ENCODE results near the gene MTO1.

DNA sequence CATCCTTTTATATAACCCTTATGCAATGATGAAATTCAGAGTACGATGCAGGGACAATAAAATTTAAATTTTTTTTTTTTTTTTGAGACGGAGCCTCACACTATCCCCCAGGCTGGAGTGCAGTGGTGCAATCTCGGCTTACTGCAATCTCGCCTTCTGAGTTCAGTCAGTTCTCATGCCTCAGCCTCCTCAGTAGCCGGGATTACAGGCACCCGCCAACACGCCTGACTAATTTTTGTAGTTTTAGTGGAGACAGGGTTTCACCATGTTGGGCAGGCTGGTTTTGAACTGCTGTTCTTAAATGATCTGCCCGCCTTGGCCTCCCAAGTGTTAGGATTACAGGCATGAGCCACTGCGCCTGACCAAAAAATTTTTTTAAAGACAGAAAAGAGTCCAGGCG, 15.2 kb downstream of the MTO1 start:
- TF ChIP-seq, protein P1, sequence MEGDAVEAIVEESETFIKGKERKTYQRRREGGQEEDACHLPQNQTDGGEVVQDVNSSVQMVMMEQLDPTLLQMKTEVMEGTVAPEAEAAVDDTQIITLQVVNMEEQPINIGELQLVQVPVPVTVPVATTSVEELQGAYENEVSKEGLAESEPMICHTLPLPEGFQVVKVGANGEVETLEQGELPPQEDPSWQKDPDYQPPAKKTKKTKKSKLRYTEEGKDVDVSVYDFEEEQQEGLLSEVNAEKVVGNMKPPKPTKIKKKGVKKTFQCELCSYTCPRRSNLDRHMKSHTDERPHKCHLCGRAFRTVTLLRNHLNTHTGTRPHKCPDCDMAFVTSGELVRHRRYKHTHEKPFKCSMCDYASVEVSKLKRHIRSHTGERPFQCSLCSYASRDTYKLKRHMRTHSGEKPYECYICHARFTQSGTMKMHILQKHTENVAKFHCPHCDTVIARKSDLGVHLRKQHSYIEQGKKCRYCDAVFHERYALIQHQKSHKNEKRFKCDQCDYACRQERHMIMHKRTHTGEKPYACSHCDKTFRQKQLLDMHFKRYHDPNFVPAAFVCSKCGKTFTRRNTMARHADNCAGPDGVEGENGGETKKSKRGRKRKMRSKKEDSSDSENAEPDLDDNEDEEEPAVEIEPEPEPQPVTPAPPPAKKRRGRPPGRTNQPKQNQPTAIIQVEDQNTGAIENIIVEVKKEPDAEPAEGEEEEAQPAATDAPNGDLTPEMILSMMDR (IDR thresholded peaks at IDR 0.05), result no peak
- no peak for TF ChIP-seq ZFX (IDR thresholded peaks at IDR 0.05; ENCODE audit: borderline replicate concordance)
